Thyroid gland (tissue), 4 donors: Measurements from ENCODE around the gene RSPO1. TPM values are rescaled to one million over a fixed set of nuclear protein-coding genes. Genes with fewer than 3 reads are reported as not detected.

ENCODE experiments used
- DNase-seq, 2 donors: peaks; one replicate each; pipeline ENCODE4 v3.0.0-alpha.2; 2019
- H3K27ac ChIP-seq, 3 donors: fragments of 200-600 bp; sonication (generic); 1 replicate in 2 of 3; 2 replicates in 1 of 3; pipeline ENCODE4 v1.5.1; 2016 to 2019; ENCODE audit warnings: mild to moderate bottlenecking in 1 of 3, moderate library complexity in 1 of 3
- H3K27me3 ChIP-seq: fragments of 200-600 bp; sonication (generic); one replicate; pipeline ENCODE4 v1.5.1; 2019
- H3K36me3 ChIP-seq, 2 donors: fragments of 200-600 bp; sonication (generic); one replicate each; pipeline ENCODE4 v1.5.1; 2016 to 2019
- H3K4me1 ChIP-seq, 2 donors: fragments of 200-600 bp; sonication (generic); one replicate each; pipeline ENCODE4 v1.5.1; 2017 to 2019
- H3K4me3 ChIP-seq, 3 donors: fragments of 200-600 bp; sonication (generic); replicated peaks in 1 of 3; 1 replicate in 2 of 3; 2 replicates in 1 of 3; pipeline ENCODE4 v1.5.1; 2016; ENCODE audit warnings: mild to moderate bottlenecking in 1 of 3
- H3K9me3 ChIP-seq: fragments of 200-600 bp; sonication (generic); one replicate; pipeline ENCODE4 v1.5.1; 2017
- POLR2A ChIP-seq, 2 donors: fragments of 450-650 bp; IDR thresholded peaks; one replicate each; pipeline ENCODE4 v1.6.1; 2017; ENCODE audit warnings: antibody characterized with exemption in 2 of 2, mild to moderate bottlenecking in 2 of 2, moderate library complexity in 1 of 2
- WGBS, 2 donors: methylation state at CpG; one replicate each; pipeline ENCODE4 v1.1.5; 2017; 5-methylcytosine and 5-hydroxymethylcytosine counted together
- intact Hi-C: fragments of 100-400 bp; cut with DNase I; formaldehyde crosslinking; loops from one replicate; pipeline ENCODE4 v1.15.1; 2023
- total RNA-seq, 4 donors: library from RNA; depleted of rRNA; stranded (reverse); fragments of >200 nt; gene quantifications; one replicate each; pipeline ENCODE4 v1.2.3, GENCODE V29; 2016
- TF ChIP-seq, protein P1 (sequence below), 6 experiments: fragments of 200-600 bp in 3 of 6; fragments of 450-650 bp in 3 of 6; sonication (generic) in 3 of 6; IDR thresholded peaks; one replicate each; pipeline ENCODE4 v1.5.1; 2016 to 2019; ENCODE audit warnings: antibody characterized with exemption in 6 of 6, mild to moderate bottlenecking in 2 of 6, inconsistent platforms in 1 of 6, moderate library complexity in 1 of 6

The RSPO1 gene
- total RNA-seq, 4 donors from 2014 or later = 0.44 TPM; not detected in 3

DNA sequence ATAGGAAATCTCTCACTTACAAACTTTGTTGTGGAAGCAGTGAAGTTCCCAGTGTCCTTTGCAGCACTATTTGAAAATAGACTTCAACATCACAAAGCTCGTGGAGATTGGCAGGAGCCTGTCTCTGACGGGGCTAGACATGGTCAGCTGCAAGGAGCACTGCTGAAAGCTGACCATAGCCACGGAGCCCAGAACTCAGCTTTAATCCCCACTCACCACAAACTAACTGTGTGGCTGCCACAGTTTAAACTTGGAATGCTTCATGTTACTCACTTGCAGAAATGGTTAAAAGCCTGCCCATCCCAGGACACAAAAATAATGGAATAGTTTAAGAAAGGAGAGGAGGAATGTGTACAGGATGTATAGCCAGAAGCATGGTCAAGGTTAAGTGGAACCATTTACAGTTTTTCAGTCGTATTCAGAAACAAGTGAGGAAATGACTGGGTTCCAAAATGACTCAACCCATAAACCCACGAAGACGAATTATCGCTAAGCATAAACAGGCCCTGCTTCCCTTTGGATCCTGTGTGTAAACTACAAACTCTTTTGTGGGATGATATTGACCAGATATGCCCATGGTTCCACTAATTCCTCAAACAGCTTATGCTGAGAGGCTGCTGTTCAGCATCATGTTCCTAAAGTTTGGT is 59.7 kb downstream of the RSPO1 start:
- no peak for TF ChIP-seq POLR2A (IDR thresholded peaks at IDR 0.05)
- TF ChIP-seq, protein P1, sequence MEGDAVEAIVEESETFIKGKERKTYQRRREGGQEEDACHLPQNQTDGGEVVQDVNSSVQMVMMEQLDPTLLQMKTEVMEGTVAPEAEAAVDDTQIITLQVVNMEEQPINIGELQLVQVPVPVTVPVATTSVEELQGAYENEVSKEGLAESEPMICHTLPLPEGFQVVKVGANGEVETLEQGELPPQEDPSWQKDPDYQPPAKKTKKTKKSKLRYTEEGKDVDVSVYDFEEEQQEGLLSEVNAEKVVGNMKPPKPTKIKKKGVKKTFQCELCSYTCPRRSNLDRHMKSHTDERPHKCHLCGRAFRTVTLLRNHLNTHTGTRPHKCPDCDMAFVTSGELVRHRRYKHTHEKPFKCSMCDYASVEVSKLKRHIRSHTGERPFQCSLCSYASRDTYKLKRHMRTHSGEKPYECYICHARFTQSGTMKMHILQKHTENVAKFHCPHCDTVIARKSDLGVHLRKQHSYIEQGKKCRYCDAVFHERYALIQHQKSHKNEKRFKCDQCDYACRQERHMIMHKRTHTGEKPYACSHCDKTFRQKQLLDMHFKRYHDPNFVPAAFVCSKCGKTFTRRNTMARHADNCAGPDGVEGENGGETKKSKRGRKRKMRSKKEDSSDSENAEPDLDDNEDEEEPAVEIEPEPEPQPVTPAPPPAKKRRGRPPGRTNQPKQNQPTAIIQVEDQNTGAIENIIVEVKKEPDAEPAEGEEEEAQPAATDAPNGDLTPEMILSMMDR (IDR thresholded peaks at IDR 0.05) = no peak
- no peak for DNase-seq
- Histone ChIP-seq H3K9me3 (no peaks in the 10 kb centered on the region), H3K36me3 (peaks cover 56 to 65% of the 10 kb centered on the region in 2 donors), H3K4me1 (no peaks in the 10 kb centered on the region), H3K27me3 (no peaks in the 10 kb centered on the region), H3K4me3 (no peak overlapping the region), H3K27ac (no peak overlapping the region)
- WGBS, 2 donors = 89% methylated on average over 7 of the region's 7 CpGs
- intact Hi-C loops = no loop called here

DNA sequence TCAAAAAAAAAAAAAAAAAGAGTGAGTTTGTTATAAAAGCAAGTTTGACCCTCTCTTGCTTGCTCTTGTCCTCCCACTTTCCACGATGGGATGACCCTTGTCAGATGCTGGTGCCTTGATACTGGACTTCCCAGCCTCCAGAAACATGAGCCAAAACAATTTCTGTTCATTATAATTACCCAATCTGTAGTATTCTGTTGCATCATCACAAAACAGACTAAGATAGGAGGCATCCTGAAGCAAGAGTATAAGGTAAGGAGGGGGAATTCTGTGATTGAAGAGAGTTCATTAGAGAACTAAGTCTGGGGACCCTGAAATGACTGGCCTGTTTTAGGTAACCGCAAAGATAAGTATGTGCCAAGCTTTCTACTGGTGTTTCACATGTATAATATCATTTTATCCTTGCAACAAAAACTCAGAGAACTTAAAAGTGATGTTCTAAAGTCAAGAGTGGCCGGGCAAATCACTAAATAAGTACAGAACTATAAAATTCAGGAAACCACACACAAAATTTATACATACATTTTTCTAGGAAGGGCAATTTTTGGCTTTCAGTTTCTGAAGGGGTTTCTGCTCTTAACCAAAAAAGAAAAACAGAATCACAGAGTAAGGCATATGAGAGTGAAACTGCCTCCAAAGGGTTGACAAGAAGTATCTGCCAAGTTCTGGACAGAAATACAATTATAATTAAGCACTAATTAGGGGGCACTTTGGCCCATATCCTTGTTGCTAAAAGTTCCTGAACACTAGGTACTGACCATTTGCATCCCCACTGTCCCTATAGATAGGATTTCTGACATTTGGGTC is 64.0 kb downstream of the RSPO1 start:
- intact Hi-C loops = no loop called here
- DNase-seq = no peak
- Histone ChIP-seq H3K27me3 (no peaks in the 10 kb centered on the region), H3K27ac (no peak overlapping the region), H3K36me3 (peaks cover 75 to 86% of the 10 kb centered on the region in 2 donors), H3K4me3 (no peak overlapping the region), H3K4me1 (no peaks in the 10 kb centered on the region), H3K9me3 (no peaks in the 10 kb centered on the region)
- TF ChIP-seq, protein P1 (IDR thresholded peaks at IDR 0.05) = no peak
- TF ChIP-seq POLR2A (IDR thresholded peaks at IDR 0.05) = no peak
- WGBS, 2 donors = 95 to 99% methylated on average over 3 of the region's 3 CpGs

DNA sequence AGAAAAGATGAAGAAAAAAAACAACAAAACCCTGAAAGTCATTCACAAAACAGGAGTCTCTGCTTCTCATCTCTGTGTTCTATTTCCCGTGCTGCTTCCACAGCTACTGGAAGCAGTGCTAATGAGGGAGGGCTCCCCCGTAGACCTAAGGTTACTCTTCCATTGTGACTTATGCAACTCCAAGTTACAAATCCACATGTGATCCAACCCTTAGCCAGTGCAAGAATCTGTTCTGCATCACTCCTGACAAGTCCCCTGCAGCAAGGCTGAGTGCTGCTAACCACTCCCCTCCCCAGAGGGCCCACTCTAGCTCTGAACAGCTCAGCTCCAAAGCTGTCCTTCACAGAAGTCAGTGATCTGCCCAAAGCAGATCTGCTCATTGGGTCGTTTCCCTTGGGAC is 67.7 kb downstream of the RSPO1 start:
- intact Hi-C loops = no loop called here
- Histone ChIP-seq H3K27ac (no peak overlapping the region), H3K36me3 (peaks cover 57 to 60% of the 10 kb centered on the region in 2 donors), H3K4me1 (no peaks in the 10 kb centered on the region), H3K9me3 (no peaks in the 10 kb centered on the region), H3K4me3 (no peak overlapping the region), H3K27me3 (no peaks in the 10 kb centered on the region)
- DNase-seq = no peak
- WGBS, 2 donors = 85 to 93% methylated on average over 3 of the region's 3 CpGs
- TF ChIP-seq, protein P1 (IDR thresholded peaks at IDR 0.05) = no peak
- TF ChIP-seq POLR2A (IDR thresholded peaks at IDR 0.05) = no peak

DNA sequence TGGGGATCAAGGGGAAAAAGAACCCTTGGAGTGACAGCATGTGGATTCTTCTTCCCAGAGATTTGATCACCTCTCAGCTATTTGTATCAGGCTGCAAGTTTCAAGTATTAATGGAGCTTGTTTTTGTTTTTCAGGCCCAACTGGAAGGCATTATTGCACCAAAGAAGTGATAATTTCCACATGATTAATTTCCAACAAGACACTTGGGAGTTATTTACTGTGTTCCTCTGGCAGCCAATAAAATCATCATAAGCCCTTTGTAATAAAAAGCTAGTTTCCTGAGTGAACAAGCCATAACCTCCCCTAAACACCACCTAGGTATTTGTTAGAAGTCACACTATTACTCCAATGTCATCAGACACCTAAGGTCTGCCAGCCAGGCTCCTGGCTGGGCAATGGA is 69.8 kb downstream of the RSPO1 start:
- intact Hi-C loops = no loop called here
- TF ChIP-seq, protein P1 (IDR thresholded peaks at IDR 0.05) = no peak
- no peak for TF ChIP-seq POLR2A (IDR thresholded peaks at IDR 0.05)
- H3K27me3 ChIP-seq = no peaks in the 10 kb centered on the region
- no peaks in the 10 kb centered on the region for H3K9me3 ChIP-seq
- no peaks in the 10 kb centered on the region for H3K4me1 ChIP-seq
- DNase-seq = no peak
- no peak overlapping the region for H3K27ac ChIP-seq
- H3K4me3 ChIP-seq = no peak overlapping the region
- peaks cover 48 to 49% of the 10 kb centered on the region in 2 donors for H3K36me3 ChIP-seq

DNA sequence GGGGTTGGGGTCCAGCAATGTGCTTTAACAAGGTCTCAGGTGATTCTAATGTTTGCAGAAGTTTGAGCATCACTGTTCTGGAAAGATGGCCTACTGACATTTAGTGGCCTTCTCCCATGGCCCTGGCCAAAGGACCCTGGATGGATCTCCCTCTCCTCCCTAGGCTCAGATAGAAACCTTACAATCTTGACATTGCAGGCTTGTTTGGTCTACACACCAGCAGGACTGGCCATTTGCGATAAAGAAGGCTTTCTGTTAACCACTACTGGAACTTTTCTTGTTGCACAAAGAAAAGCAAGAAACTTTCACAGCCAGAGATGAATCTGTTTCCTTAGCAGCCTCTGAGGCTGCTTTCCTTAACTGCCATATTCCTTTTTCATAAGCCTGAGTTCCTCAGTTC is 71.7 kb downstream of the RSPO1 start:
- DNase-seq = no peak
- H3K4me3 ChIP-seq = no peak overlapping the region
- no peaks in the 10 kb centered on the region for H3K4me1 ChIP-seq
- H3K27me3 ChIP-seq = no peaks in the 10 kb centered on the region
- intact Hi-C loops = no loop called here
- 89 to 93% methylated on average over 1 of the region's 1 CpG for WGBS, 2 donors
- H3K9me3 ChIP-seq = no peaks in the 10 kb centered on the region
- TF ChIP-seq POLR2A (IDR thresholded peaks at IDR 0.05) = no peak
- TF ChIP-seq, protein P1 (IDR thresholded peaks at IDR 0.05) = no peak
- H3K27ac ChIP-seq = no peak overlapping the region
- peaks cover 32% of the 10 kb centered on the region in 2 donors for H3K36me3 ChIP-seq
